ENCODE data around the gene AVPR2. TPM values are rescaled to one million over a fixed set of nuclear protein-coding genes. Genes with fewer than 3 reads are reported as not detected.
A peak's percentile ranks its signal among the peaks of the same experiment; 100 is the strongest.

AVPR2 gene
- total and polyA plus RNA-seq, 9 of the 15 experiments (the other 6 are each of a cell fraction or from before 2014, with no cell fraction given), result not detected

- no TSS peak for BruUV-seq (replicated peaks)
- no peak overlapping the region for H2AFZ ChIP-seq (ENCODE audit: low read depth, low read length)
- POLR2A ChIA-PET, result no interaction called here
- WGBS (ENCODE audit: insufficient coverage, low coverage, missing lambda C conversion rate), result 77% methylated on average over 10 of the region's 12 CpGs
- H3K27me3 ChIP-seq (ENCODE audit: control insufficient read depth in 2 of 2, insufficient read depth in 2 of 2, low read length in 2 of 2), result no peaks in the 10 kb centered on the region
- no peaks in the 10 kb centered on the region for H3K9me1 ChIP-seq (ENCODE audit: control insufficient read depth, insufficient read depth, low read length)
- ATAC-seq, result no peak
- CTCF ChIA-PET (ENCODE audit: low intra/inter-chr PET ratio), result no interaction called here
- peaks cover 0 to 31% of the 10 kb centered on the region in 2 experiments; a peak in 2 of 5 replicates for H3K4me1 ChIP-seq (replicated peaks in 1 of 2; ENCODE audit: control insufficient read depth in 2 of 2, insufficient read depth in 2 of 2, low read length in 2 of 2)
- no peak overlapping the region for H3K4me2 ChIP-seq (ENCODE audit: insufficient read depth, low read length)
- in situ Hi-C loops (cut with MboI), result no loop called here
- no peaks in the 10 kb centered on the region for H4K20me1 ChIP-seq (replicated peaks; ENCODE audit: control insufficient read depth, insufficient read depth, low read length)
- TF ChIP-seq, protein P1, sequence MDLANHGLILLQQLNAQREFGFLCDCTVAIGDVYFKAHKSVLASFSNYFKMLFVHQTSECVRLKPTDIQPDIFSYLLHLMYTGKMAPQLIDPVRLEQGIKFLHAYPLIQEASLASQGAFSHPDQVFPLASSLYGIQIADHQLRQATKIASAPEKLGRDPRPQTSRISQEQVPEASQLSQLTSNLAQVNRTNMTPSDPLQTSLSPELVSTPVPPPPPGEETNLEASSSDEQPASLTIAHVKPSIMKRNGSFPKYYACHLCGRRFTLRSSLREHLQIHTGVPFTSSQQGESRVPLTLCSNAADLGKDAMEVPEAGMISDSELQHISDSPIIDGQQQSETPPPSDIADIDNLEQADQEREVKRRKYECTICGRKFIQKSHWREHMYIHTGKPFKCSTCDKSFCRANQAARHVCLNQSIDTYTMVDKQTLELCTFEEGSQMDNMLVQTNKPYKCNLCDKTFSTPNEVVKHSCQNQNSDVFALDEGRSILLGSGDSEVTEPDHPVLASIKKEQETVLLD (IDR thresholded peaks at IDR 0.05), result no peak
- TF ChIP-seq FIP1L1 (IDR thresholded peaks at IDR 0.05; ENCODE audit: low read depth, low read length, poor library complexity, severe bottlenecking) (peak; percentile 8), POLR2G (IDR thresholded peaks at IDR 0.05; ENCODE audit: low read depth, low read length) (peak; percentile 36)
- no peak overlapping the region for H3K27ac ChIP-seq (ENCODE audit: extremely low read depth, low read depth, low read length)
- intact Hi-C loops (cut with micrococcal nuclease), result no loop called here
- peak overlapping the region in 1 of 2 experiments; percentile 17; a peak in 1 of 4 replicates for H3K9ac ChIP-seq (ENCODE audit: insufficient read depth in 1 of 2, low read depth in 2 of 2, low read length in 2 of 2)
- DNase-seq (ENCODE audit: extremely low read depth in 1 of 4, low spot score in 3 of 4), result no peak
- peaks cover 100% of the 10 kb centered on the region; the same call in 2 of the 3 replicates for H3K36me3 ChIP-seq (ENCODE audit: control insufficient read depth, insufficient read depth, low read length)
- H3K79me2 ChIP-seq (ENCODE audit: control insufficient read depth, insufficient read depth, low read length), result peaks cover 9% of the 10 kb centered on the region; the same call in 2 of the 3 replicates
- H3K9me3 ChIP-seq (replicated peaks; ENCODE audit: control insufficient read depth, insufficient read depth, low read depth, low read length), result no peaks in the 10 kb centered on the region
- H3K4me3 ChIP-seq, result no peak overlapping the region
- no peak for FAIRE-seq
These were observed 50.8 kb downstream of the AVPR2 start for GRCh38 chrX:153955228-153955732.

Data from K562 (cell line).